ENCODE measurements around the gene ZNF397.

ZNF397 gene

DNA sequence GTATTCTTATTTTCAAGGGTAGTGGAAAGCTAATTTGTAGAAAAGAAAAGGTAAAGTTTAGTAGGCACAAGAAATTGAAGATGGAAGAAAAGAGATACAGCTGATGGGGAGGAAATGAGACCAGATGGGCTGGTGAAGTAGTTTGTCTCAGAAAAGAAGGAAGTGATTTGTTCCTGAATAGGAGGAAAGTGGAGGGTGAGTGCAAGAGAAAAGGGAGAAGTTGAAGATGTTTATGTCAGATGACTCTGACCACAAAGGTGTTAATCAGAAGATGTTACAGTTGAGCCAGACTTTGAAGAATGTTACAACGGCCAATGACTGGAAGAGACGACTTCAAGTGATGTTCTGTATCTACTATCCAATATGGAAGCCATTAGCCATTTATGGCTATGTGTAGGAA, 28.0 kb downstream of the ZNF397 start:
- Histone ChIP-seq H3K9me3 (no peaks in the 10 kb centered on the region), H3K36me3 (no peaks in the 10 kb centered on the region), H3K4me3 (ENCODE audit: low read depth, low read length) (no peak overlapping the region), H3K4me1 (no peaks in the 10 kb centered on the region), H3K27me3 (no peaks in the 10 kb centered on the region)
- TF ChIP-seq CTCF (IDR thresholded peaks at IDR 0.05; ENCODE audit: low read depth, low read length) = no peak
- DNase-seq = no peak

DNA sequence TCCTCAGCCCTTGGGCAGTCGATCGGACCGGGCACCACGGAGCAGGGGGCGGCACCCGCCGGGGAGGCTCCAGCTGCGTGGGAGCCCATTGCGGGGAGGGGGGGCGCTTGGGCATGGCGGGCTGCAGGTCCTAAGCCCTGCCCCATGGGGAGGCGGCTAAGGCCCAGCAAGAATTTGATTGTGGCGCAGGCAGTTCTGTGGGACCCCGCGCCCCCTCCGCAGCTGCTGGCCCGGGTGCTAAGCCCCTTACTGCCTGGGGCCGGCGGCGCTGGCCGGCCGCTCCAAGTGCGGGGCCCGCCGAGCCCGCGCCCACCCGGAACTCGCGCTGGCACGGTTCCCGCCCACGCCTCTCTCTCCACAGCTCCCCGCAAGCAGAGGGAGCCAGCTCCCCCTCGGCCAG, 30.8 kb downstream of the ZNF397 start:
- Histone ChIP-seq H3K9me3 (no peaks in the 10 kb centered on the region), H3K4me3 (ENCODE audit: low read depth, low read length) (no peak overlapping the region), H3K27me3 (no peaks in the 10 kb centered on the region), H3K4me1 (no peaks in the 10 kb centered on the region), H3K36me3 (no peaks in the 10 kb centered on the region)
- DNase-seq = no peak
- no peak for TF ChIP-seq CTCF (IDR thresholded peaks at IDR 0.05; ENCODE audit: low read depth, low read length)

GRCh38 chr18:35276267-35276666, 35.4 kb downstream of the ZNF397 start:
- DNase-seq = no peak
- Histone ChIP-seq H3K4me1 (no peaks in the 10 kb centered on the region), H3K4me3 (ENCODE audit: low read depth, low read length) (no peak overlapping the region), H3K36me3 (no peaks in the 10 kb centered on the region), H3K27me3 (no peaks in the 10 kb centered on the region), H3K9me3 (no peaks in the 10 kb centered on the region)
- no peak for TF ChIP-seq CTCF (IDR thresholded peaks at IDR 0.05; ENCODE audit: low read depth, low read length)

DNA sequence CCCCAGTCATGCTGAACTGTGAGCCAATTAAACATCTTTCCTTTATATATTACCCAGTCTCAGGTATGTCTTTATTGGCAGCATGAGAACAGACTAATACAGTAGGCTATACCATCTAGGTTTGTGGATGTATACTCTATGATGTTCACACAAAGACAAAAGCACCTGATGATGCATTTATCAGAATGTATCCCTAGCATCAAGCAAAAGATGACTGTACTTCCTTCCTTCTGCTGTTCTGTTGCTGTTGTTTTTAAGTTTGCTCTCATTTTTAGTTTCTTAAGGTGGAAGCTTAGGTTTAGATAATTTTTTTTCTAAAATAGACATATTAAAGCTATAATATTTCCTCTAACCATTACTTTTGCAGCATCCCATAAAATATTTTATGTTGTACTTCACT, 36.8 kb downstream of the ZNF397 start:
- no peak overlapping the region for H3K4me3 ChIP-seq (ENCODE audit: low read depth, low read length)
- no peaks in the 10 kb centered on the region for H3K9me3 ChIP-seq
- no peak for DNase-seq
- no peak for TF ChIP-seq CTCF (IDR thresholded peaks at IDR 0.05; ENCODE audit: low read depth, low read length)
- no peaks in the 10 kb centered on the region for H3K36me3 ChIP-seq
- no peaks in the 10 kb centered on the region for H3K27me3 ChIP-seq
- H3K4me1 ChIP-seq = no peaks in the 10 kb centered on the region

DNA sequence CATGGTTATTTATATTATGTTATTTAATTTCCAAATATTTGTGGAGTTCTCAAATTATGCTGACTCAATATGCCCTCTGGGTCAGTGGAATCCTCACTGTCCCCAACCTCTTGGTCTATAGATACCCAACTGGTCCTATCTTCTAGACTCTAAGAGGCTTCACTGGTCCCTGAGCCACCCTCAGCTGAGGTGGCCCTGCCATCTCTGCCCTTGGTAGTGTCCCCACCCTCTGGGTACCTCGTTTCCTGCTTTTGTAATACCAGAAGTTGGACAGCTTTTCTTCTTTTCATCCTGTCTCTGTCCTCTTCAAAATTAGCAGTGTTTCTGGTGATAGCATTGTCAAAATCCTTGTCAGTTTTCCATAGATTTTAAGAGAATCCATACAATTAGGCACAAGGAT, 37.3 kb downstream of the ZNF397 start:
- TF ChIP-seq CTCF (IDR thresholded peaks at IDR 0.05; ENCODE audit: low read depth, low read length) = no peak
- H3K4me3 ChIP-seq (ENCODE audit: low read depth, low read length) = no peak overlapping the region
- H3K36me3 ChIP-seq = no peaks in the 10 kb centered on the region
- no peaks in the 10 kb centered on the region for H3K9me3 ChIP-seq
- DNase-seq = no peak
- H3K27me3 ChIP-seq = no peaks in the 10 kb centered on the region
- no peaks in the 10 kb centered on the region for H3K4me1 ChIP-seq

DNA sequence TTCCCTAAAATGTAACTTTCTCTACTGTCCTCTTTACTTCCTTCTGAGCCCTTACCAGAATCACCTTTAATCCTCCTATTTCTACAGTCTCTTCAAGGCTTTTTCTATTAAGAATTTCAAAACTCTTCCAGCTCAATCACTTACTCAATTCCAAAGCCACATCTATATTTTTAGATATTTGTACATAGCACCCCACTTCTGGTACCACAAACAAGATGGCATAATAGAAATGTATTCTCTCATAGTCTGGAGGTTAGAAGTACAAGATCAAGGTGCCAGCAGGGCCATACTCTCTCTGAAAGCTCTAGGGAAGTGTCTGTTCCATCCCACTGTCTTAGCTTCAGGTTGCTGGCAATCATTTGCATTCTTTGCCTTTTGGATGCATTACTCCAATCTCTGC, 38.1 kb downstream of the ZNF397 start:
- H3K36me3 ChIP-seq = no peaks in the 10 kb centered on the region
- H3K9me3 ChIP-seq = no peaks in the 10 kb centered on the region

More for the DNA sequence above, 38.1 kb downstream of the ZNF397 start:
- H3K4me1 ChIP-seq = no peaks in the 10 kb centered on the region
- TF ChIP-seq CTCF (IDR thresholded peaks at IDR 0.05; ENCODE audit: low read depth, low read length) = no peak
- DNase-seq = no peak
- no peak overlapping the region for H3K4me3 ChIP-seq (ENCODE audit: low read depth, low read length)
- H3K27me3 ChIP-seq = no peaks in the 10 kb centered on the region
